ENCODE results near the gene ATG7. TPM values are rescaled to one million over a fixed set of nuclear protein-coding genes. Genes with fewer than 3 reads are reported as not detected.
"Not testable (repeated sequence)": the region's sequence is repeated elsewhere in the genome, so short reads cannot be mapped to it uniquely, and the experiment has no call there.

Gene ATG7
- total RNA-seq, 1 donor from 2014 or later, result 53.4 TPM

GRCh38 chr3:11394392-11394791 is 122.2 kb downstream of the ATG7 start:
- no peak for FAIRE-seq
- no peak overlapping the region for H3K4me3 ChIP-seq (ENCODE audit: low read depth, low read length)
- no peak for DNase-seq (ENCODE audit: low read depth)
- no peaks in the 10 kb centered on the region for H3K36me3 ChIP-seq (ENCODE audit: control insufficient read depth, insufficient read depth, low read length)
- TF ChIP-seq CTCF (IDR thresholded peaks at IDR 0.05; ENCODE audit: insufficient read depth, low read length, severe bottlenecking), result no peak
- no peaks in the 10 kb centered on the region for H3K27me3 ChIP-seq (ENCODE audit: control insufficient read depth, insufficient read depth, low read length)

GRCh38 chr3:11400213-11400612 is 128.0 kb downstream of the ATG7 start:
- no peak for FAIRE-seq
- no peak for TF ChIP-seq CTCF (IDR thresholded peaks at IDR 0.05; ENCODE audit: insufficient read depth, low read length, severe bottlenecking)
- DNase-seq (ENCODE audit: low read depth), result no peak
- H3K27me3 ChIP-seq (ENCODE audit: control insufficient read depth, insufficient read depth, low read length), result no peaks in the 10 kb centered on the region
- H3K36me3 ChIP-seq (ENCODE audit: control insufficient read depth, insufficient read depth, low read length), result peaks cover 3% of the 10 kb centered on the region
- no peak overlapping the region for H3K4me3 ChIP-seq (ENCODE audit: low read depth, low read length)

- DNase-seq (ENCODE audit: low read depth) (no peak), FAIRE-seq (no peak)
- no peak for TF ChIP-seq CTCF (IDR thresholded peaks at IDR 0.05; ENCODE audit: insufficient read depth, low read length, severe bottlenecking)
- no peak overlapping the region for H3K4me3 ChIP-seq (ENCODE audit: low read depth, low read length)
- no peaks in the 10 kb centered on the region for H3K27me3 ChIP-seq (ENCODE audit: control insufficient read depth, insufficient read depth, low read length)
- peaks cover 3% of the 10 kb centered on the region for H3K36me3 ChIP-seq (ENCODE audit: control insufficient read depth, insufficient read depth, low read length)
These were observed 129.2 kb downstream of the ATG7 start for GRCh38 chr3:11401434-11401833.

GRCh38 chr3:11405323-11405722 is 133.1 kb downstream of the ATG7 start:
- FAIRE-seq (no peak), DNase-seq (ENCODE audit: low read depth) (no peak)
- no peak overlapping the region for H3K4me3 ChIP-seq (ENCODE audit: low read depth, low read length)
- peaks cover 1% of the 10 kb centered on the region for H3K36me3 ChIP-seq (ENCODE audit: control insufficient read depth, insufficient read depth, low read length)
- no peak for TF ChIP-seq CTCF (IDR thresholded peaks at IDR 0.05; ENCODE audit: insufficient read depth, low read length, severe bottlenecking)
- H3K27me3 ChIP-seq (ENCODE audit: control insufficient read depth, insufficient read depth, low read length), result no peaks in the 10 kb centered on the region

GRCh38 chr3:11407644-11408043 is 135.4 kb downstream of the ATG7 start:
- TF ChIP-seq CTCF (IDR thresholded peaks at IDR 0.05; ENCODE audit: insufficient read depth, low read length, severe bottlenecking), result no peak
- FAIRE-seq, result no peak
- peaks cover 1% of the 10 kb centered on the region for H3K36me3 ChIP-seq (ENCODE audit: control insufficient read depth, insufficient read depth, low read length)

GRCh38 chr3:11408324-11408859 is 136.2 kb downstream of the ATG7 start:
- DNase-seq (ENCODE audit: low read depth); H3K4me3 ChIP-seq (ENCODE audit: low read depth, low read length); H3K27me3 ChIP-seq (ENCODE audit: control insufficient read depth, insufficient read depth, low read length); FAIRE-seq; H3K36me3 ChIP-seq (ENCODE audit: control insufficient read depth, insufficient read depth, low read length): not testable (repeated sequence)

More at GRCh38 chr3:11407644-11408043, 135.4 kb downstream of the ATG7 start:
- no peak for DNase-seq (ENCODE audit: low read depth)
- Histone ChIP-seq H3K4me3 (ENCODE audit: low read depth, low read length) (no peak overlapping the region), H3K27me3 (ENCODE audit: control insufficient read depth, insufficient read depth, low read length) (no peaks in the 10 kb centered on the region)
